ENCODE measurements around the gene CCSER1.
"Not testable (repeated sequence)": the region's sequence is repeated elsewhere in the genome, so short reads cannot be mapped to it uniquely, and the experiment has no call there.

Gene CCSER1

GRCh38 chr4:91622925-91623602 is 1495.9 kb downstream of the CCSER1 start:
- FAIRE-seq: no peak

GRCh38 chr4:91623603-91623967 is 1496.4 kb downstream of the CCSER1 start:
- FAIRE-seq: not testable (repeated sequence)

- FAIRE-seq: no peak
These were observed 1502.9 kb downstream of the CCSER1 start for GRCh38 chr4:91630054-91630453.

GRCh38 chr4:91630764-91631163 is 1503.6 kb downstream of the CCSER1 start:
- no peak for FAIRE-seq

- FAIRE-seq: no peak
These were observed 1504.1 kb downstream of the CCSER1 start for GRCh38 chr4:91631335-91631734.

GRCh38 chr4:91636083-91636482 is 1508.9 kb downstream of the CCSER1 start:
- FAIRE-seq: no peak

Measured in A204.1 (cell line).